Caco-2 (cell line): ENCODE data around the gene SPATA18. TPM values are rescaled to one million over a fixed set of nuclear protein-coding genes. Genes with fewer than 3 reads are reported as not detected.
"Not testable (repeated sequence)": the region's sequence is repeated elsewhere in the genome, so short reads cannot be mapped to it uniquely, and the experiment has no call there.

Experiments used
- BruUV-seq: library from RNA; stranded (reverse); fragments of 400-500 nt; replicated peaks from 2 replicates; lab custom pipeline; 2021; lab: Mats Ljungman, UMichigan
- CTCF ChIA-PET: fragments of 300-600 bp; sonication (Branson Sonifier 250); formaldehyde crosslinking; loops from one replicate; lab custom pipeline; 2022; ENCODE audit warnings: antibody characterized with exemption; lab: Charles Lee
- POLR2A ChIA-PET: fragments of 300-600 bp; sonication (Branson Sonifier 250); formaldehyde crosslinking; loops from one replicate; lab custom pipeline; 2022; ENCODE audit warnings: antibody characterized with exemption; lab: Charles Lee
- DNase-seq, 2 experiments: peaks; one replicate each; pipeline versions ENCODE4 v3.0.0 to v3.0.0-alpha.2; 2020 to 2022
- H3K27me3 ChIP-seq: replicated peaks from 2 replicates; pipeline ENCODE4 v1.6.0; 2011; ENCODE audit warnings: low read length; ENCODE audit not compliant: control insufficient read depth, insufficient read depth
- H3K36me3 ChIP-seq: 2 replicates; pipeline ENCODE4 v1.5.1; 2011; ENCODE audit warnings: low read length; ENCODE audit not compliant: control insufficient read depth, insufficient read depth
- H3K4me1 ChIP-seq: fragments of 250-450 bp; sonication (Bioruptor Pico); 2 replicates; pipeline ENCODE4 v1.5.1; 2020; ENCODE audit warnings: mild to moderate bottlenecking
- H3K4me3 ChIP-seq: 2 replicates; pipeline ENCODE4 v1.5.1; 2011; ENCODE audit warnings: low read depth, mild to moderate bottlenecking, control low read depth, low read length
- H3K9me3 ChIP-seq: fragments of 250-450 bp; sonication (Bioruptor Pico); 2 replicates; pipeline ENCODE4 v1.5.1; 2020; ENCODE audit warnings: mild to moderate bottlenecking, moderate library complexity
- H3K27ac Mint-ChIP-seq: one replicate; pipeline ENCODE4 v1.8.0; 2022; ENCODE audit warnings: mixed read lengths; ENCODE audit not compliant: unreplicated experiment
- H3K27me3 Mint-ChIP-seq: one replicate; pipeline ENCODE4 v1.8.0; 2022; ENCODE audit warnings: mixed read lengths; ENCODE audit not compliant: insufficient read depth, unreplicated experiment
- H3K36me3 Mint-ChIP-seq: one replicate; pipeline ENCODE4 v1.8.0; 2022; ENCODE audit warnings: mild to moderate bottlenecking, mixed read lengths; ENCODE audit not compliant: insufficient read depth, unreplicated experiment
- H3K4me1 Mint-ChIP-seq: one replicate; pipeline ENCODE4 v1.8.0; 2022; ENCODE audit warnings: low read depth, mixed read lengths; ENCODE audit not compliant: unreplicated experiment
- H3K4me3 Mint-ChIP-seq: one replicate; pipeline ENCODE4 v1.8.0; 2022; ENCODE audit warnings: mild to moderate bottlenecking, moderate library complexity, mixed read lengths; ENCODE audit not compliant: unreplicated experiment
- H3K9me3 Mint-ChIP-seq: one replicate; pipeline ENCODE4 v1.8.0; 2022; ENCODE audit warnings: mixed read lengths; ENCODE audit not compliant: unreplicated experiment
- intact Hi-C: fragments of 100-400 bp; cut with micrococcal nuclease; formaldehyde crosslinking; loops from one replicate; pipeline ENCODE4 v1.10.0; 2022; ENCODE audit not compliant: unreplicated experiment
- total RNA-seq: library from RNA; stranded (reverse); gene quantifications from 2 replicates; pipeline ENCODE4 v1.2.3, GENCODE V29; 2022
- TF ChIP-seq, protein P1 (sequence below), 2 experiments: fragments of 200-600 bp in 1 of 2; IDR thresholded peaks; 1 replicate in 1 of 2; 2 replicates in 1 of 2; pipeline versions ENCODE4 v1.5.1 to v1.8.0; 2011 to 2022; ENCODE audit warnings: antibody characterized with exemption in 1 of 2, control low read depth in 1 of 2, inconsistent platforms in 1 of 2, low read depth in 1 of 2, low read length in 1 of 2, mild to moderate bottlenecking in 1 of 2, moderate library complexity in 1 of 2; ENCODE audit not compliant: insufficient read depth in 1 of 2, severe bottlenecking in 1 of 2, unreplicated experiment in 1 of 2

The SPATA18 gene
- total RNA-seq, 1 experiment from 2014 or later: not detected

DNA sequence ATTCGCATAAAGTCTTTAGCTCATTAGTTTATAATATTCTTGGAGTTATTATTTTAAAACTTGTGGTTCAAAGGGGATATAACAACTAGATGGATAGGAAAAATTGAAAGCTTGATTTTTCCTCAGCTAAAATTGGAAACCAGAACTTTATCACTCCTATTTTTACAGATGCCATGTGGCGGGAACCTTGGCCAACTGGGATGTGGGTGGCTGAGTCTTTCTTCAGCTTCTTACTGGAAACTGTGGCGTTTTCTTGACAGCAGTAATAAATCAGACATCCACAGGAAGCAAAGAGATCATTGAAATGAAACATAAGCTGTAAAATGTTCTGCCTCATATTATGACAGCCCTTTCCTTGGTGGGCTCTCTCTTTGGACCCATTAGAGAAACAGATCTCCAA lies 84.1 kb downstream of the SPATA18 start:
- Mint-ChIP-seq H3K4me1 (no peaks in the 10 kb centered on the region), H3K27ac (no peak overlapping the region), H3K9me3 (no peaks in the 10 kb centered on the region), H3K27me3 (no peaks in the 10 kb centered on the region), H3K36me3 (no peaks in the 10 kb centered on the region), H3K4me3 (no peak overlapping the region)
- DNase-seq: no peak
- H3K27me3 ChIP-seq: no peaks in the 10 kb centered on the region
- H3K4me3 ChIP-seq: no peak overlapping the region
- BruUV-seq: no TSS peak
- CTCF ChIA-PET: no interaction called here
- POLR2A ChIA-PET: no interaction called here
- TF ChIP-seq, protein P1, sequence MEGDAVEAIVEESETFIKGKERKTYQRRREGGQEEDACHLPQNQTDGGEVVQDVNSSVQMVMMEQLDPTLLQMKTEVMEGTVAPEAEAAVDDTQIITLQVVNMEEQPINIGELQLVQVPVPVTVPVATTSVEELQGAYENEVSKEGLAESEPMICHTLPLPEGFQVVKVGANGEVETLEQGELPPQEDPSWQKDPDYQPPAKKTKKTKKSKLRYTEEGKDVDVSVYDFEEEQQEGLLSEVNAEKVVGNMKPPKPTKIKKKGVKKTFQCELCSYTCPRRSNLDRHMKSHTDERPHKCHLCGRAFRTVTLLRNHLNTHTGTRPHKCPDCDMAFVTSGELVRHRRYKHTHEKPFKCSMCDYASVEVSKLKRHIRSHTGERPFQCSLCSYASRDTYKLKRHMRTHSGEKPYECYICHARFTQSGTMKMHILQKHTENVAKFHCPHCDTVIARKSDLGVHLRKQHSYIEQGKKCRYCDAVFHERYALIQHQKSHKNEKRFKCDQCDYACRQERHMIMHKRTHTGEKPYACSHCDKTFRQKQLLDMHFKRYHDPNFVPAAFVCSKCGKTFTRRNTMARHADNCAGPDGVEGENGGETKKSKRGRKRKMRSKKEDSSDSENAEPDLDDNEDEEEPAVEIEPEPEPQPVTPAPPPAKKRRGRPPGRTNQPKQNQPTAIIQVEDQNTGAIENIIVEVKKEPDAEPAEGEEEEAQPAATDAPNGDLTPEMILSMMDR (IDR thresholded peaks at IDR 0.05; ENCODE audit: insufficient read depth in 1 of 2, low read depth in 1 of 2, low read length in 1 of 2, severe bottlenecking in 1 of 2, unreplicated experiment in 1 of 2): no peak
- no peaks in the 10 kb centered on the region for H3K9me3 ChIP-seq
- H3K4me1 ChIP-seq: no peaks in the 10 kb centered on the region
- intact Hi-C loops: no loop called here
- no peaks in the 10 kb centered on the region for H3K36me3 ChIP-seq

DNA sequence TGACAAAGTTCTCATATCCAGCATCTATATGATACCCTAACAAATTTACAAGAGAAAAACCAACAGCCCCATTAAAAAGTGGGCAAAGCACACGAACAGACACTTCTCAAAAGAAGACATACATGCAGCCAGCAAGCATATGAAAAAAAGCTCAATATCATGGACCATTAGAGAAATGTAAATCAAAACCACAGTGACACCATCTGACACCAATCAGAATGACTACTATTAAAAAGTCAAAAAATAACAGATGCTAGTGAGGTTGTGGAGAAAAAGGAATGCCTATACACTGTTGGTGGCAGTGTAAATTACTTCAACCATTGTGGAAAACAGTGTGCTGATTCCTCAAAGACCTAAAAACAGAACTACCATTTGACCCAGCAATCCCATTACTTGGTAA lies 86.0 kb downstream of the SPATA18 start:
- BruUV-seq, H3K9me3 Mint-ChIP-seq, H3K4me3 ChIP-seq, intact Hi-C loops, H3K36me3 ChIP-seq, POLR2A ChIA-PET, CTCF ChIA-PET, H3K4me1 ChIP-seq, H3K27ac Mint-ChIP-seq, H3K4me1 Mint-ChIP-seq, H3K9me3 ChIP-seq, H3K27me3 ChIP-seq, H3K27me3 Mint-ChIP-seq, H3K4me3 Mint-ChIP-seq, H3K36me3 Mint-ChIP-seq, DNase-seq: not testable (repeated sequence)

DNA sequence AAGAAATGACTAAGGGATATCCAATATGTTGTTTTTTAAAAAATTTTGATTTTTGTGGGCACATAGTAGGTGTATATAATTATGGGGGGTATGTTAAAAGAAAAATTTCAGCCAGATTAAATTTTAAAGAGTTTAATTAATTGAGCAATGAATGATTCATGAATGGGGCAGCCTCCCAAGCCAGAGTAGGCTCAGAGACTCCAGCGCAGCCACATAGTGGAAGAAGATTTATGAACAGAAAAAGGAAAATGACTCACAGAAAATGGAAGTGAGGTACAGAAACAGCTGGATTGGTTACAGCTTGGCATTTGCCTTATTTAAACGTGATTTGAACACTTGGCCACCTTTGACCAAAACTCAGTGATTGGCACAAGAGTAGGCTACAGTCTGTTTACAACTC lies 91.7 kb downstream of the SPATA18 start:
- no peak overlapping the region for H3K4me3 Mint-ChIP-seq
- no peaks in the 10 kb centered on the region for H3K4me1 Mint-ChIP-seq
- H3K9me3 Mint-ChIP-seq: no peaks in the 10 kb centered on the region
- BruUV-seq: no TSS peak
- no peak overlapping the region for H3K27ac Mint-ChIP-seq
- Histone ChIP-seq H3K36me3 (no peaks in the 10 kb centered on the region), H3K4me1 (no peaks in the 10 kb centered on the region), H3K4me3 (no peak overlapping the region), H3K9me3 (no peaks in the 10 kb centered on the region), H3K27me3 (no peaks in the 10 kb centered on the region)
- ChIA-PET POLR2A (no interaction called here), CTCF (no interaction called here)
- H3K36me3 Mint-ChIP-seq: no peaks in the 10 kb centered on the region
- intact Hi-C loops: no loop called here
- TF ChIP-seq, protein P1 (IDR thresholded peaks at IDR 0.05; ENCODE audit: insufficient read depth in 1 of 2, low read depth in 1 of 2, low read length in 1 of 2, severe bottlenecking in 1 of 2, unreplicated experiment in 1 of 2): no peak
- H3K27me3 Mint-ChIP-seq: no peaks in the 10 kb centered on the region
- DNase-seq: no peak

DNA sequence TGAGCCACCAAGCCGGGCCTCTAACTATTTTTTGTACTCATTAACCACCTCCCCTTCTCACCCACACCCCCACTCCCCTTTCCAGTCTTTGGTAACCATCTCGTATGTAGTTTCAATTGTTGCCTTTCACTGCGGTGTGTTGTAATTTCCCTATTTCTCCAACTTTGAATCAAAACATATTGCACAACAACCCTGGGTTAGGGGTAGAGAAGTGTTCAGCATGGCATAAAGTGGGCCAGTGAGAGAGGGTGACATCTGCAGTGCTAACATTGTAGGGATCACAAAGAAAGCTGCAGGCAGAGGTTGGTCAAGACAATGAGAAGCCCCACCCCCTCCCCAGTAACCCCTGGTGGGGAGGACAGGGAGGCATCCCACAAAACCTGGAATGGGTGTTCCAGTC lies 92.7 kb downstream of the SPATA18 start:
- ChIA-PET CTCF (no interaction called here), POLR2A (no interaction called here)
- Mint-ChIP-seq H3K9me3 (no peaks in the 10 kb centered on the region), H3K4me1 (no peaks in the 10 kb centered on the region), H3K4me3 (no peak overlapping the region), H3K27me3 (no peaks in the 10 kb centered on the region), H3K27ac (no peak overlapping the region), H3K36me3 (no peaks in the 10 kb centered on the region)
- Histone ChIP-seq H3K9me3 (no peaks in the 10 kb centered on the region), H3K4me1 (no peaks in the 10 kb centered on the region), H3K4me3 (no peak overlapping the region), H3K27me3 (no peaks in the 10 kb centered on the region), H3K36me3 (no peaks in the 10 kb centered on the region)
- intact Hi-C loops: no loop called here
- TF ChIP-seq, protein P1 (IDR thresholded peaks at IDR 0.05; ENCODE audit: insufficient read depth in 1 of 2, low read depth in 1 of 2, low read length in 1 of 2, severe bottlenecking in 1 of 2, unreplicated experiment in 1 of 2): no peak
- BruUV-seq: no TSS peak
- DNase-seq: no peak
